NCI-H345 treated with DMSO at 0.1 percent for 48 hours (cell line): Measurements from ENCODE around the gene C2CD4B.

Experiments used
- DNase-seq: peaks from one replicate; lab custom pipeline; 2025; ENCODE audit not compliant: unreplicated experiment; lab: John Stamatoyannopoulos, UW

The C2CD4B gene

GRCh38 chr15:62165104-62165792 lies at the start of gene C2CD4B:
TSS of gene C2CD4B (minus strand) at chr15:62165285. CDS start at chr15:62164984, 301 bp downstream.
- DNase-seq = no peak

GRCh38 chr15:62212741-62213140 lies 47.7 kb upstream of the C2CD4B start:
- DNase-seq = no peak

- no peak for DNase-seq
Measured at GRCh38 chr15:62211348-62211747, 46.3 kb upstream of the C2CD4B start.

GRCh38 chr15:62209821-62210220 lies 44.7 kb upstream of the C2CD4B start:
- DNase-seq = no peak

- DNase-seq = no peak
Measured at GRCh38 chr15:62209322-62209721, 44.2 kb upstream of the C2CD4B start.

GRCh38 chr15:62208884-62209283 lies 43.8 kb upstream of the C2CD4B start:
- no peak for DNase-seq

- DNase-seq = no peak
Measured at GRCh38 chr15:62208367-62208766, 43.3 kb upstream of the C2CD4B start.

- no peak for DNase-seq
Measured at GRCh38 chr15:62190675-62191074, 25.6 kb upstream of the C2CD4B start.

GRCh38 chr15:62190274-62190673 lies 25.2 kb upstream of the C2CD4B start:
- DNase-seq = no peak

- no peak for DNase-seq
Measured at GRCh38 chr15:62188744-62189143, 23.7 kb upstream of the C2CD4B start.

GRCh38 chr15:62187910-62188309 lies 22.8 kb upstream of the C2CD4B start:
- DNase-seq = no peak

GRCh38 chr15:62187425-62187824 lies 22.3 kb upstream of the C2CD4B start:
- no peak for DNase-seq

GRCh38 chr15:62186578-62186977 lies 21.5 kb upstream of the C2CD4B start:
- DNase-seq = no peak

- no peak for DNase-seq
Measured at GRCh38 chr15:62183130-62183529, 18.0 kb upstream of the C2CD4B start.

GRCh38 chr15:62173215-62173614 lies 8.1 kb upstream of the C2CD4B start:
- no peak for DNase-seq

GRCh38 chr15:62171882-62172281 lies 6.8 kb upstream of the C2CD4B start:
- no peak for DNase-seq

- no peak for DNase-seq
Measured at GRCh38 chr15:62165793-62166375, 799 bp upstream of the C2CD4B start.

- no peak for DNase-seq
Measured at GRCh38 chr15:62164396-62165103, 535 bp downstream of the C2CD4B start.

GRCh38 chr15:62164014-62164395 lies 1.1 kb downstream of the C2CD4B start:
- DNase-seq = no peak

GRCh38 chr15:62163397-62164013 lies 1.6 kb downstream of the C2CD4B start:
- DNase-seq = no peak

- DNase-seq = no peak
Measured at GRCh38 chr15:62153228-62153627, 11.9 kb downstream of the C2CD4B start.

GRCh38 chr15:62150445-62150844 lies 14.6 kb downstream of the C2CD4B start:
- DNase-seq = no peak
